ENCODE data around the gene CLIP3.
"Not testable (repeated sequence)": the region's sequence is repeated elsewhere in the genome, so short reads cannot be mapped to it uniquely, and the experiment has no call there.

CLIP3 gene

DNA sequence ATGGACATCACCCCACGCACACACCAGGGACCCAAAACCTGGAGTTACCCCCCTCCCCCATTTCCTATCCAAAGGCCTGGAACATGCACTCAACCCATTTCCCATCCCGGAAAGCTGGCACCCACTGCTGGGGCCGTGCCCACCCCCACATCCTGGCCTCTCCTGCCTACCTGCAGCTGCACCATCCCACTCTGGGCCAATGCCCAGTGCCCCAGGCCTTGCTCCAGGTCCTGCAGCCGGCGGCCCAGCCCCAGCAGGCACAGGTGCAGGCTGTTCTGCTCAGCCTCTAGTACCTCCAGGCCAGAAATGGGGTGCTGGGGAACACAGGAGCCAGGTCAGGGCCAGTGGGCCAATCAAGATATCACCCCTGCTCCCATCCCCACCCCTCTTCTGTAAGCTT lies 25.7 kb downstream of the CLIP3 start:
- no peak for DNase-seq

DNA sequence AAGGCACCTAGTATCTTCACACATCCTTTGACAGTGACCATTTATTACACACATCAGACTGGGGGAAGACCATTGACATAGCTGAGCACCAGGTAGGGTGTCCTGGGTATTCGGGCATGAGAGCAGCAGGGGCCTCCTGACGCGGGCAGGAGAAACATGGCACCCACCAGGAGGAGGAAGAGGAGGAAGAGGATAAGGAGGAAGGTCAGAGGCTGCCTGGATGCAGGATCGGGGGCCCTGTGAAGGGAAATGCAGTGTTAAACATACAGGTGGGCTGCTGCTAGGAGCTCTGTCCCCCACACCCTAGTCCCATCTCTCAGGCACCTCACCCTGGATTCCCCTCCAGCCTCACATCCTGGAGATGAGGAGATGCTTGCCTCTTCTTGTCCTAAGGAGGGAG lies 29.4 kb downstream of the CLIP3 start:
- no peak for DNase-seq

DNA sequence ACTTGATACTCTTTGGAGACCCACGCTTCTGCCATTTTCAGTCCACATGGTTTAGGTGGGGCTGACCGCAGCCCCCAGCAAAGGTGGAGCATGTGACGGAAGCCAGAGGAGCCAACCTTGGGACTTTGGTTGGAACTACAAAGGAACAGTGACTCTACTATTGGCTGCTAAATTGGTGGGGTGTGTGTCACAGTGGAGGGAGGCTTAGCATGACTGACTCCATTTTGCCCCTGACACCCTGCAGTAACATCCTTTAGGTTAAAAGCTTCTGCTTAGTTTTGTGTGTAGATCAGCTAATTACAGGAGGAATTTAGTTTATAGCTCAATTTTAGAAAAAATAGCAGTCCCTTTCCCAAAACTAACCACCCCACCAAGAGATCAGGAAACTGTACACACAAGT lies 31.1 kb downstream of the CLIP3 start:
- no peak for DNase-seq

DNA sequence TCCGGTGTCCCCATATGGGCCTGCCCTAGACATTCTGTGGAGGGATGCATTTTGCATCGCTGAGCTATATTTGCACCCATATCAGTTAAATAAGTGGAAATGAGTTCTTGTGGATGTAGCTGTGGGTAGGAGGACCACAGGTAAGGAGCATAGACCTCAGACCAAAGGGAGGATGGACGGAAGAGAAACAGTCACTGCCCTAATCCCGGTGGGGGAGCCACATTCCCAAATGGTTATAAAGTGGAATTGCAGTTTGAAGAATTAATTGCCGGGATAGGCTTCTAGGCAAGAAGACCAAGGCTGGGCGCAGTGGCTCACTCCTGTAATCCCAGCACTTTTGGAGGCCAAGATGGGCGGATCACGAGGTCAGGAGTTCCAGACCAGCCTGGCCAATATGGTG lies 35.9 kb downstream of the CLIP3 start:
- DNase-seq, result no peak

DNA sequence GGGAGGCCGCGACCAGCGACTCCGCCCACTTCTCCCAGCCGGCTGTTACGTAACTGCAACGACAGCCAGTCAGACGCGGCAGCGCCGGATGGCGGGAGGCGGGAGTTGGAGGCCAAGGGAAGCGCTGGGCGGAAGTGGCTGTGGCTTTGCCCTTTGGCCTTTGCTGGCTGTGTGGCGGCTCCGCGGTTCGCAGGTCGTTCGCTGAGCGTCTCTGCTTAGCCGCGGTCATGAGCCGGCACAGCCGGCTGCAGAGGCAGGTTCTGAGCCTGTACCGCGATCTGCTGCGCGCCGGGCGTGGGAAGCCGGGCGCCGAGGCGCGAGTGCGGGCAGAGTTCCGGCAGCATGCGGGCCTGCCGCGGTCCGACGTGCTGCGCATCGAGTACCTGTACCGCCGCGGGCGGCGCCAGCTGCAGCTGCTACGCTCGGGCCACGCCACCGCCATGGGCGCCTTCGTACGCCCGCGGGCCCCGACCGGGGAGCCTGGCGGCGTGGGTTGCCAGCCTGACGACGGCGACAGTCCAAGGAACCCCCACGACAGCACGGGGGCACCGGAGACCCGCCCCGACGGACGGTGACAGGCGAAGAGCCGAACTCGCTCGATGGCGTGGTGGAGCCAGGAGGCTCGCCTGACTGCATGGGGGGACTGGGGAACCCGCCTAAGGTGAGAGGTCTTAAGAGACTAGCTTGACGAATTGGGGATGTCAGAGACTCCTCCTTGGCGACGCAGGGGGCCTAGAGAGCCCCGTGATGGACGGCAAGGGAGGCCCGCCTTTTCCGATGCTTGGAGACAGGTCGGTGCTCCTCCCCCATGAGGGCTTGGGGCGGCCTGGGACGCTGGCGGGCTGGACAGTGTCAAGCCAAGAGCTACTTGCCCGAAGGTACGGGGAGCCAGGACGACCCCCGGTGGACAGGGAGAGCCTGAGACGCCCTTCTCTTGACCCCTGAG lies 37.4 kb downstream of the CLIP3 start, which contains the start of gene SDHAF1:
Gene SDHAF1, plus strand, starts transcription at position 141 of the 946 bp plus-strand sequence. Its CDS starts 87 bp downstream, at position 228.
- DNase-seq, result peak; percentile 62

DNA sequence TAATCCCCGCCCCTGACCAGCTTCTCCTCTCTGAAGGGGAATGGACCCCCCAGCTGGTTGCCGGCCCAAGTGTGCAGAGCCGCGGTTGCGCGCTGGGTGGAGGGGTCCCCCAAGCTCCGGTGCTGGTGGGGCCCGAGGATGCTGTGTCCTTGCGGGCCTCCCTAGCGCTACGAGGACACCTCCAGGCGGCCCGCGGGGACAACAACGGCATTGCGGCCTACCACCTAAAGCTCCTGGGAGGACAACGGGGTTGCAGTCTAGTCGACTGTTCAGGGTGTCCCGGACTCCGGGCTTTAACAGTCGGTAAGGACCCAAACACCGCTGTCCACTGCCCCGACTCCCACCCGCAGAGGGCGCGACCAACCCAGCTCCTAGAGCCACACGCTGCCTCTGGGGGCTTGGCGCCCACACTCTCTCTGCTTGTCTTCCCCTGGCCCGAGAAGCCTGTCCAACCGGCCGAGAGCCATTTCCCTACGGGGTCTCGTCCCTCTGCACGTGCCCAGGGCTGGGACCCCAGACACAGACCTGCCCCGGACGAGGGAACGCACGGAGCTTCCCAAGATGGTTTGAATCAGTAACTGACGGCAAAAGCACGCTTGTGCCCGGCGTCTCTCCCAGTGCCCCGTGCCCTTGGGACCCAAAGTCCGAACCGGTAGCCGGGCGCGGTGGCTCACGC lies 38.6 kb downstream of the CLIP3 start:
- DNase-seq, result no peak

DNA sequence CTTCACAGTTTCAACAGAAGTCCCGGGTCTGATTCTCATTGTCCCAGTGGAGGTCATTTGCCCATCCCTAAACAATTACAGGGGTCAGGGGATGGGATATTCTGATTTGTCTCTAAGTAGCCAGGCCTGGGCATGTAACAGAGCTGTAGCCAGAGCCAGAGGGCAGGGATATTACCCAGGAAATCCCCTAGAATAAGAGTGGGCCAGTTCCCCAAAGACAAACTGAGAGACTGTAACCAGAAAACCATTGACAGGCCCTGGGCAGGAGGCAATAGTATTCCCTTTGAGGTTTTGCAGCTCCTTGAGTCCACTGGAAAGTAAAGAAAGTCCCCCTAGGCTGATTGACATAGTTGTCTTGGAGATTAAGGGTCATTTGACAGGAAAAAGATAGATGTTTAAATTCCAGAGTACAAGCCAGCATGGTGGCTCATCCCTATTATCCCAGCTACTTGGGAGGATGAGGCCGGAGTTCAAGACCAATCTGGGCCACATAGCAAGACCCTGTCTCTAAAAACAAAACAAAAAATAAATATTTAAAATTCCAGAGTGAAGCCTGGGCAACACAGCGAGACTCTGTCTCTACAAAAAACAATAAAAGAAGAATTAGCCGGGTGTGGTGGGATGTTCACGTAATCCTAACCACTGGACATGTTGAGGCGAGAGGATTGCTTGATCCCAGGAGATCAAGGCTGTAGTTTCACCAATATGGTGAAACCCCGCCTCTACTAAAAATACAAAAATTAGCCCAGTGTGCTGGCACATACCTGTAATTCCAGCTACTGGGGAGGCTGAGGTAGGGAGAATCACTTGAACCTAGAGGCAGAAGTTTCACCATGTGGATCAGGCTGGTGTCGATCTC lies 39.5 kb downstream of the CLIP3 start:
- DNase-seq, result no peak

DNA sequence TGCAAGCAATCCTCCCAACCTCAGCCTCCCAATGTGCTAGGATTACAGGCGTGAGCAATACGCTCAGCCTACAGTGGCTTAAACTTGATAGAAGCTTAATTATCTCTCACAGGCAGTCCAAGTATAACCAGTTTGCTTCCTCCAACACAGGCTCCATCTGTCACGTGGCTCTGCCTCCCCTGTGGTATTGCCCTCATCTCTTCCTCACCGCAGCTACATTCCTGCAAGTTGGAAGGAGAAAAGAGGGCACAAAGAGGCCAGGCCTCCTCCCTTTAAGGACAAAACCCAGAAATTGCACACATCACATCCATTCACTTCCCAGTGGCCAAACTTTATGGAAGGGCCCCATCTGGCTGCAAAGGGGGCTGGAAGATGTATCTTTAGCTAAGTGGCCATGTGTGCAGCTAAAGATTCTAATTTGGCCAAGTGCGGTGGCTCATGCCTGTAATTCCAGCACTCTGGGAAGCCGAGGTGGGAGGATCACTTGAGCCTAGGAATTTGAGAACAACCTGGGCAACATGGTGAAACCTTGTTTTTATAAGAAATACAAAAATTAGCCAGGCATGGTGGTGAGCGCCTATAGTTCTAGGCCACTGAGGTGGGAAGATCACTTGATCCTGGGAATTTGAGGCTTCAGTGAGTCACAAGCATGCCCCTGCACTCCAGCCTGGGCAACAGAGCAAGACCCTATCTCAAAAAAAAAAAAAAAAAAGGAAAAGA lies 40.8 kb downstream of the CLIP3 start:
- DNase-seq, result no peak

DNA sequence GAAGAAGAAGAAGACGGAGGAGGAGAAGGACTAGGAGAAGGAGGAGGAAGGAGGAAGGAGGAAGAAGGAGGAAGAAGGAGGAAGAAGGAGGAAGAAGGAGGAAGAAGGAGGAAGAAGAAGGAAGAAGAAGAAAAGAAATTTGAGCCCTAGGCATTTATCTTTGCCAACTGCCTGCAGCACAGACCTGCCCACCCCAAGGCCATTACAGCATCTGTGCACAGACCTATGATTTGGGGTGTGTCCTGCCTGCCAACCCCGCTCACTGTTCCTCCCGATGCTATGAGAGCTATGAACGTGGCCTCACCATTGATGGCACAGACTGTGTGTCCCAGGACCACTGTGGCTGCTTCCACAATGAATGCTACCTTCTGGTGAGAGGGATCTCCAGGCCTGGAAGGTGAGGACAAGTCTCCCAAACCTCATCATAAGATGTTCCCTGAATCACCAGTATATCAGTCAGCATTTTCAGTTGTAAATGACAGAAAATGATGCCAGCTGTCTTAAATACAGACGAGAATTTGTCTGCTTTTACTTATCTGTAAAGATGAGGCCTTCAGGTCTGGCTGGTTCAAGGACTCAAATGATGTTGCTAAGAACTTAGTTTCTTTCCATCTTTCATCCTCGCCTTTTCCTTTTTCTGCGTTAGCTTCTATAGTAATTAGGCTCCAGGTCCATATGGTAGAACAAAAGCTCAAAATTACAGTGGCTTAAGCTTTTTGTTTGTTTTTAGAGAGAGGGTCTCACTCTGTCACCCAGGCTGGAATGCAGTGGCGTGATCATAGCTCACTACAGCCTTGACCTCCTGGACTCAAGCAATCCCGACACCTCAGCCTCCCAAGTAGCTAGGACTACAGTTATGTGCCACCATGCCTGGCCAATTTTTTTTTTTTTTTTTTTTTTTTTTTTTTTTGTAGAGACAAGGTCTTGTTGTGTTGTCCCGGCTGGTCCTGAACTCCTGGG lies 41.6 kb downstream of the CLIP3 start:
- DNase-seq, result no peak

DNA sequence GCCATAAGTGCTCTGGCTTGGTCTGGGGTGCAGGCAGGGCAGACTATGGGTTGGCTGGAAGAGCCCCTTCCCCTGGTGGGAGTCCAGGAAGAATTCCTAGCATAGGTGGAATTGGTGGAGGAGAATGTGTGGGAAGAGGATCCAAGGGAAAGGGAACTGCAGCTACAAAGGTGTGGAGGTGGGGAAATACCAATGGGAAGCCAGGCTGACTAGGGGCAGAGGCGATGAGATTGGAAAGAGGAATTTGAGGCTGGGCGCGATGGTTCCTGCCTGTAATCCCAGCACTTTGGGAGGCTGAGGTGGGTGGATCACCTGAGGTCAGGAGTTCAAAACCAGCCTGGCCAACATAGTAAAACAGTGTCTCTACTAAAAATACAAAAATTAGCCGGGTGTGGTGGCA lies 42.5 kb downstream of the CLIP3 start:
- DNase-seq, result no peak

DNA sequence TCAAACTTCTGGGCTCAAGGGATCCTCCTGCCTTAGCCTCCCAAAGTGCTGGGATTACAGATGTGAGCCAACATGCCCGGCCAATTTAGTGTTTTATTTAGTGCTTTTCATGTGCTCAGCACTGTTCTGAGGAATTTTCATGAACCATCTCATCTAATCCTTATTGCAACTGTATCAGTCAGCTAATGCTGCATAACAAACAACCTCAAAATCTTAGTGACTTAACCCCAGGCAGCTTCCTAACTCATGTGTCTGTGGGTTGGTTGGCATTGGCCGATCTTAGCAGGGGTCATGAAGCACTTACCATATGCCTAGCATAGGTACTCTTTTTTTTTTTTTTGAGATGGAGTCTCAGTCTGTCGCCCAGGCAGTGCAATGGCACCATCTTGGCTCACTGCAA lies 43.8 kb downstream of the CLIP3 start:
- no peak for DNase-seq

DNA sequence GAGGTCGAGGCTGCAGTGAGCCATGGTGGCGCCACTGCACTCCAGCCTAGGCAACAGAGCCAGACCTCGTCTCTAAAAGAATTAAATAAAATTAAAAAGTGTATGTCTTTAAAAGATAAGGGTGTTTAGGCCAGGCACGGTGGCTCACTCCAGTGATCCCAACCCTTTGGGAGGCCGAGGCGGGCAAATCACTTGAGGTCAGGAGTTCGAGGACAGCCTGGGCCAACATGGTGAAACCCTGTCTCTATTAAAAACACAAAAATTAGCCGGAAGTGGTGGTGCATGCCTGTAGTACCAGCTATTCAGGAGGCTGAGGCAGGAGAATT lies 45.1 kb downstream of the CLIP3 start:
- DNase-seq, result no peak

DNA sequence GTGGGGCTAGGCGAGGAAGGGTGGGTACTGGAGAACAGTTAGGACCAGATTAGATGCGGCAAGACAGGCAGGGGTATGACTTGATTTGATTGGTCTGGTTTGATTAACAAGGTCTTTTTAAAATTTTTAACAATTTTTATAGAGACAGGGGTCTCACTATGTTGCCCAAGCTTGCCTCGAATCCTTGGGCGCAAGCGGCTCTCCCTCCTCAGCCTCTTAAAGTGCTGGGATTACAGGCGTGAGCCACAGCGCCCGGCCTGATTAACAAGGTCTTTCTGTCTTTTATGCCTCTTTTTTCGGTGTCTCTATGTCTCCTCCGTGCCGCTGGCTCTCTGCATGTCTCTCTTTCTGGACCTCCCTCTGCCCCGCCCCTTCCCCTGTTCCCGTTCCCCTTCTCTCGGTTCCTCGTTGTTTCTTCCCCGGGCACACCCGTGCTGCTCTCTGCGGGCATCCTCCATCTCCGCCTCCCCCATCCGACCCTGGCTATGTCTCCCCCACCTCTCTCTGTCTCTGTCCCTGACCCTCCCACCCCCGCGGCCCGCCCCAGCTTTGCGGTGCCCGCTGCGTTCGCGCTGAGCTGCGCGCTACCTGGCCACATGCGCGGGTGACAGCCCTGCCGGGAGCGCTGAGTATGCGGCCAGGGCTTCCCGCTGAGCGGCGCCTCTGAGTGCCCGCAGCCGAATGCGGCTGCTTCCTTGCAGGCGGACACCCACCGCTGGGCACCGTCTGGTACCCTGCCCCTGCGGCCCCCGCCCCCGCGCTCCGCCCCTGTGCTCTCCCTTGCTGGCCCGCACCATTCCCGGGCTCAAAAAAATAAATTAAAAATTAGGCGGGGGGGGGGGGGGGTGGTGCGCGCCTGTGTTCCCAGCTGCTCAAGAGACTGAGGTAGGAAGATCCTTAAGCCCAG lies 45.8 kb downstream of the CLIP3 start:
- no peak for DNase-seq

DNA sequence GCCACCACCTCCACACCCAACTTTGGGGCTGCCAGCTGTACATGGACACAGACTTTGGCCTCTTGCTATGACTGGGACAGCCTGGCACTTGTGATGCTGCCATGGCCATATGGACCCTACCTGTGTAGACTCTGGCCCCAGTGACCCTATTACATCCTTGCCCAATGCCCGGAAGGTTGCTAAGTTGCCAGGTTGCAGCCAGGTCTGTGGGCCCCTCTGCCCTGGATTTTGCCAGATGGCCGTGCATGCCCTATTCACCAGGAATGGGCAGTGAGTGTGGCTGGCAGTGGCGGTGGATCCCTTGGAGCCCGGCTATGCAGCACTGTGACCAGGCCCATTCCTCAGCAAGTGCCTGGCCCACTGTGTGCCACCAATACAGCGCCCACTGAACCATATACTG lies 46.6 kb downstream of the CLIP3 start:
- DNase-seq, result no peak

DNA sequence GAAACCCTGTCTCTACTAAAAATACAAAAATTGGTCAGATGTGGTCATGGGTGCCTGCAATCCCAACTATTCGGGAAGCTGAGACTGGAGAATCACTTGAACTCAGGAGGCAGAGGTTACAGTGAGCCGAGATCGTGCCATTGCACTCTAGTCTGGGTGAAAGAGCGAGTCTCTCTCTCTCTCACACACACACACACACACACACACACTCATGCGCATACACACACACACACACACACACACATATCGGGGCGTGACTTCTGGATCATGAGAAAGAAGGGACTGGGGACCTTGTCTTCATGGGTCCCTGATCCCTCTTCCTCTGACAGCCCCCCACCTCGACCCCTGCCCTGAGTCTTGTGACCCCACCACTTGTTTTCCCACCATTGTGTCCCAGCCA lies 49.5 kb downstream of the CLIP3 start:
- no peak for DNase-seq

DNA sequence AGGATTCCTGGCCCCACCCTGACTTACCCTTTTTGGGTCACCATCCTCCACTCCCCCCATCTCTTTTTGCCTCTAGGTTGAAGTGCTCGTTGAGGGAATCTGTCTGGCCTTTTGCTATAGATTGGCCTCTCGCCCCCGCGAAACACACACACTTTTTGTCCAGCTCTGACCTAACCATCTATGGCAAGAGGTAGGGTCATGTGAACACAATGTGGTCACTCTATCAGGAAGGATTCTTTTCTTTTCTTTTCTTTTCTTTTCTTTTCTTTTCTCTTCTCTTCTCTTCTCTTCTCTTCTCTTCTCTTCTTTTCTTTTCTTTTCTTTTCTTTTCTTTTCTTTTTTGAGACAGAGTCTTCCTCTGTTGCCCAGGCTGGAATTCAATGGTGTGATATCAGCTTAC lies 51.7 kb downstream of the CLIP3 start:
- not testable (repeated sequence) for DNase-seq

DNA sequence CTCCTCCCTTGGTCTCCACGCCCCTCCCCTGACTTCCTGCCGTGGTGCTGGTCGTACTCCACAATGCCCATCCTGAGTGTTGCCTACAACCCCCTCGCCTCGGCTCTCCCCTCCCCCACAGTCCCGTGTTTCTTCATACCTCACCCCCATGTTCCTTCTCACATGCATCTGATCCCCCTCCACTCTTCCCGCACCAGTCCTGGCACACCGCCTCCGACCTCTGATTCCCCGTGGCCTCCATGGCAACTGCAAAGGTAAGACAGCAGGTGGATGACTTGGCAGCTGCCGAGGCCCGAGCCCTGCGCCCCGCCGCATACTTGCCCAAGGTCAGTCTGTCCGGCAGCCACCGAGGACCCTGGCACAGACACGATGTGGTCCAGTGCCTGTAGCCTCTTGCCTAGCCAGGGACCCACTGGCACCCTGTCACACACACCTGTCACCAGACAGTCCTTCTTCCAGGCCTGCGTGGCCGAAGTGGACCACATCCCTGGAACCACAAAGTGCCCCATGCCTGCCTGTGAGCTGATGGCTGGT lies 53.8 kb downstream of the CLIP3 start:
- no peak for DNase-seq

DNA sequence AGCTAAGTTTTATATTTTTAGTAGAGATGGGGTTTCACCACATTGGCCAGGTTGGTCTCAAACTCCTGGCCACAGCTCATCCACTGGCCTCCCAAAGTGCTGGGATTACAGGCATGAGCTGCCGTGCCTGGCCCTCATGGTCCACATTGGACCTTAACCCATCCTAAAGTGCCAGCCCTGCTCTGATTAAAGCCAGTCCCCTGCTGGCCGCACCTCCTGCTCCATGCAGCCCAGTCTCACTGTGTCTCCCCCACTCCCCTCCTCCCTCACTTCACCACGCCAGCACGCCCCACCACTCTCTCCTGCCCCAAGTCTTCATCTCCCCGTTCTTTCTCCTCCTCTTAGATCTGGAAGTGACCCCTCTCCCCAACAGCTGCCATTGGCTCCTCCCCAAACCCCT lies 54.4 kb downstream of the CLIP3 start:
- DNase-seq, result no peak

DNA sequence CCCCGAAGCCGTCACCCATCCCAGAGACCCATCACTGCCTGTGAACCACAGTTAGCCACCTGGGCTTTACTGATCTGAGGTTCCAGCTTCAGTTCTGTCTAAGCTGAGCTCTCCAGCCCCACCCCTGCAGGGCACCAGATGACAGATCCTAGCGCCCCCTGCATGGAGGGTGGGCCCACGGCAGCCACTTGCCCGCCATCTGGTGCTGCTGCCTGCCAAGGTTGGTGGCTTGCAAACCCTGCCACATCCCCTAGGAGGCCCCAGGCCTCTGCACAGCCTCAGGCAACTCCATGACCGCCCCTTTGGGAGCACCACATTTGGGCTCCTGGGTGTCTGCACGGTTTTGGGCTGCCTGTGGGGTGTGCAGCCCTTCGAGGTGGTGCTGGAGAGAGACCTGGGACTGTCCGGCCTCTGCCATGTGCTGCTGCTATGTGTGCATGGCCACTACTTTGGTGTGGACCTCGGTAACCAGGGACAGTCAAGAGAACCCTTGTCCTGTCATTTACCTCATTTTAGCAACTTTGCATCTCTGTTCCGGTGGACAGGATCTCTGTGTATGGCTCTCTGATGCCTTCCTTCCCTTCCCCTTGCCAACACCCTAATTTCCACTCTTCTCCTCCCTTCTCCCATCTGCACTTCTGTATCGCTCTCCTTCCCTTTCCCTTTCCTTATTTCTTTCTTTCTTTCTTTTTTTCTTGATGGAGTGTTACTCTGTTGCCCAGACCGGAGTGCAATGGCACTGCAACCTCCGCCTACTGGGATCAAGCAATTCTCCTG lies 55.0 kb downstream of the CLIP3 start:
- DNase-seq, result peak; percentile 9

Data from NCI-H1436 treated with DMSO at 0.1 percent for 48 hours (cell line).